Measurements from ENCODE around the gene TAC4. TPM values are rescaled to one million over a fixed set of nuclear protein-coding genes. Genes with fewer than 3 reads are reported as not detected.

Gene TAC4
- total and polyA plus RNA-seq, 2 donors (not counting 1 experiment from before 2014, with no cell fraction given), result not detected

DNA sequence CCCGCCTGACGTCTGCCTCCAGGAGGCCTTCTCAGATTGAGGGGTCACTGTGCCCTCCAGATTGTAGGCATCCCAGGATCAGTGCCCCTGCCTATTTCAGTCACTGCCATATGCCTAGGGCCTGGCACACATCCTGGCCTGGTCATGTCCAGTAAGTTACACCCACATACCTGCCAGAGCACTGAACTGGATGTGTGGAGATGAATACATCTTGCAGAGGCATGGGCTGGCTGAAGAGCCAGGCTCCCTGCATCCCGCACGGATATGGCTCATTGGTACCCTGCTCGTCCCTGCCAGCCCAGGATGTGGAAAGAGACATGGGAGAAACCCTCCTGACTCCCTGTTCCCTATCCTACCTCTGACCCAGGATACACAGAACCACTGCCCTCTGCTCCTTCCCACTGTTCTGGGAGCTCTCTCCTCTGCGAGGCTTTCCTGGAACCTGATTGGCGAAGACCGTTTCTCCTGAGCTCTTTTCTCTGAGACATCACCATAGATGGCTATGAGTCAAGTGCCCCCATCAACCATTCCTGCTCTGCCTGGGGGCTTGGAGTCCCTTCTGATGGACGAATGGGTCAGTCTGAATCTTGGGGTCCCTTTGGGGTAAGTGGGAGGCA lies 40.0 kb upstream of the TAC4 start:
- no peaks in the 10 kb centered on the region for H3K4me1 Mint-ChIP-seq
- Histone ChIP-seq H3K4me3 (ENCODE audit: control extremely low read depth in 1 of 5, extremely low read depth in 1 of 5, insufficient read depth in 1 of 5, low read depth in 2 of 5, low read length in 4 of 5) (no peak overlapping the region), H3K36me3 (replicated peaks in 1 of 2; ENCODE audit: control extremely low read depth in 1 of 2, control insufficient read depth in 1 of 2, extremely low read depth in 1 of 2, insufficient read depth in 2 of 2, low read length in 1 of 2) (no peaks in the 10 kb centered on the region), H3K4me2 (replicated peaks; ENCODE audit: low read depth, low read length, poor library complexity, severe bottlenecking) (no peak overlapping the region), H3K79me2 (ENCODE audit: control insufficient read depth, insufficient read depth, low read length) (no peaks in the 10 kb centered on the region), H3K9me3 (ENCODE audit: control extremely low read depth in 1 of 3, control insufficient read depth in 2 of 3, insufficient read depth in 1 of 3, low read length in 2 of 3) (no peaks in the 10 kb centered on the region), H2AFZ (ENCODE audit: insufficient read depth, low read depth, low read length, poor library complexity, severe bottlenecking) (no peak overlapping the region), H3K27me3 (replicated peaks in 1 of 4; ENCODE audit: control extremely low read depth in 1 of 4, control insufficient read depth in 3 of 4, insufficient read depth in 4 of 4, low read length in 3 of 4) (peaks cover 0 to 38% (median 9%) of the 10 kb centered on the region in 4 experiments), H3K27ac (ENCODE audit: low read length in 2 of 2) (no peak overlapping the region), H3K4me1 (ENCODE audit: control insufficient read depth in 2 of 2, insufficient read depth in 2 of 2, low read length in 2 of 2) (no peaks in the 10 kb centered on the region), H4K20me1 (ENCODE audit: control insufficient read depth, insufficient read depth, low read length, poor library complexity, severe bottlenecking) (no peaks in the 10 kb centered on the region), H3K9ac (ENCODE audit: low read length) (no peak overlapping the region)
- peaks cover 53% of the 10 kb centered on the region for H3K27me3 Mint-ChIP-seq
- TF ChIP-seq, protein P1, sequence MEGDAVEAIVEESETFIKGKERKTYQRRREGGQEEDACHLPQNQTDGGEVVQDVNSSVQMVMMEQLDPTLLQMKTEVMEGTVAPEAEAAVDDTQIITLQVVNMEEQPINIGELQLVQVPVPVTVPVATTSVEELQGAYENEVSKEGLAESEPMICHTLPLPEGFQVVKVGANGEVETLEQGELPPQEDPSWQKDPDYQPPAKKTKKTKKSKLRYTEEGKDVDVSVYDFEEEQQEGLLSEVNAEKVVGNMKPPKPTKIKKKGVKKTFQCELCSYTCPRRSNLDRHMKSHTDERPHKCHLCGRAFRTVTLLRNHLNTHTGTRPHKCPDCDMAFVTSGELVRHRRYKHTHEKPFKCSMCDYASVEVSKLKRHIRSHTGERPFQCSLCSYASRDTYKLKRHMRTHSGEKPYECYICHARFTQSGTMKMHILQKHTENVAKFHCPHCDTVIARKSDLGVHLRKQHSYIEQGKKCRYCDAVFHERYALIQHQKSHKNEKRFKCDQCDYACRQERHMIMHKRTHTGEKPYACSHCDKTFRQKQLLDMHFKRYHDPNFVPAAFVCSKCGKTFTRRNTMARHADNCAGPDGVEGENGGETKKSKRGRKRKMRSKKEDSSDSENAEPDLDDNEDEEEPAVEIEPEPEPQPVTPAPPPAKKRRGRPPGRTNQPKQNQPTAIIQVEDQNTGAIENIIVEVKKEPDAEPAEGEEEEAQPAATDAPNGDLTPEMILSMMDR (IDR thresholded peaks at IDR 0.05), result no peak
- no peak for TF ChIP-seq EZH2 (IDR thresholded peaks at IDR 0.05; ENCODE audit: borderline replicate concordance, insufficient read depth, low read depth, low read length, poor library complexity, severe bottlenecking)
- ChIA-PET CTCF (interaction anchor here (1.0 kb wide), 1 partner anchor 110 kb away, joined by 5 read pairs; no protein-coding TSS in a partner anchor), POLR2A (no interaction called here)
- intact Hi-C loops (cut with micrococcal nuclease), result no loop called here
- WGBS (ENCODE audit: insufficient coverage), result 83% methylated on average over 9 of the region's 9 CpGs
- no peak for ATAC-seq (ENCODE audit: low read depth)
- no peaks in the 10 kb centered on the region for H3K9me3 Mint-ChIP-seq (ENCODE audit: insufficient read depth)
- H3K4me3 Mint-ChIP-seq, result no peak overlapping the region
- no peak for DNase-seq
- no peak overlapping the region for H3K27ac Mint-ChIP-seq

DNA sequence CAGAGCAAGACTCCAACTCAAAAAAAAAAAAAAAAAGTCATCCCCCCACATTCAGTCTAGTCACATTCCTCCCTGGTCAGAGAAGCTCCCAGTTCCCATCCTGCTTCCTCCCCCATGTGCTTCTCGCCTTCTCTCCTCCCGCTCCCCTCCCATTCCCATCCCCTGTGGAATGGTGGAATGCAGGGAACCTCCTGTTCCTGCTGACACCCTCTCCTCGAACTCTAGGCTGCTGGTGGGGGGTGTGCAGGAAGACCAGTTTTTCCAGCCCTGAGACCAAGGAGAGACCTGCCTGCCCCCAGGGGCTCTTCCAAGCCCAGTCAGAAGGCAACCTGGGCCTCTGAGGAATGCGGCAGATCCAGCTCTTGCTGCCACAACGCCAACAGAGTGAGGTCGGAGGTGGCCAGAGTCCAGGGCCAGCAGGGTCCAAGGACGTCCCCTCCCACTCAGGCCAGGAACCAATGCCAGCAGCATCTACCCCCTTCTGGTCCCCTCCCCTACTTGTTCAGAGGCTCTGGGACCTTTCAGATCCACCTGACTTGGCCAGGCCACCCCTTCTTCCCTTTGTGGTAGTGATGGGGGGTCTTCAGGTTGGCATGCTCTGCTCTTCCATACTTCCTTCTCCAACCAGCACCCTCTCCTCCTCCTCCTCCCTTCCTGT lies 39.3 kb upstream of the TAC4 start:
- CTCF ChIA-PET, result interaction anchor here (0.6 to 1.0 kb wide), 2 partner anchors 77 to 110 kb away, joined by 3 to 5 read pairs; no protein-coding TSS in a partner anchor
- POLR2A ChIA-PET, result no interaction called here
- H3K9me3 Mint-ChIP-seq (ENCODE audit: insufficient read depth), result no peaks in the 10 kb centered on the region
- Histone ChIP-seq H3K4me2 (replicated peaks; ENCODE audit: low read depth, low read length, poor library complexity, severe bottlenecking) (no peak overlapping the region), H3K9ac (ENCODE audit: low read length) (no peak overlapping the region), H3K9me3 (ENCODE audit: control extremely low read depth in 1 of 3, control insufficient read depth in 2 of 3, insufficient read depth in 1 of 3, low read length in 2 of 3) (no peaks in the 10 kb centered on the region), H2AFZ (ENCODE audit: insufficient read depth, low read depth, low read length, poor library complexity, severe bottlenecking) (no peak overlapping the region), H3K4me3 (ENCODE audit: control extremely low read depth in 1 of 5, extremely low read depth in 1 of 5, insufficient read depth in 1 of 5, low read depth in 2 of 5, low read length in 4 of 5) (no peak overlapping the region), H3K27me3 (replicated peaks in 1 of 4; ENCODE audit: control extremely low read depth in 1 of 4, control insufficient read depth in 3 of 4, insufficient read depth in 4 of 4, low read length in 3 of 4) (peaks cover 0 to 38% (median 8%) of the 10 kb centered on the region in 4 experiments), H3K79me2 (ENCODE audit: control insufficient read depth, insufficient read depth, low read length) (no peaks in the 10 kb centered on the region), H3K36me3 (replicated peaks in 1 of 2; ENCODE audit: control extremely low read depth in 1 of 2, control insufficient read depth in 1 of 2, extremely low read depth in 1 of 2, insufficient read depth in 2 of 2, low read length in 1 of 2) (no peaks in the 10 kb centered on the region), H3K27ac (ENCODE audit: low read length in 2 of 2) (no peak overlapping the region), H4K20me1 (ENCODE audit: control insufficient read depth, insufficient read depth, low read length, poor library complexity, severe bottlenecking) (no peaks in the 10 kb centered on the region), H3K4me1 (ENCODE audit: control insufficient read depth in 2 of 2, insufficient read depth in 2 of 2, low read length in 2 of 2) (no peaks in the 10 kb centered on the region)
- intact Hi-C loops (cut with micrococcal nuclease), result no loop called here
- DNase-seq (no peak), ATAC-seq (ENCODE audit: low read depth) (no peak)
- no peak overlapping the region for H3K4me3 Mint-ChIP-seq
- 72% methylated on average over 5 of the region's 7 CpGs for WGBS (ENCODE audit: insufficient coverage)
- H3K4me1 Mint-ChIP-seq, result no peaks in the 10 kb centered on the region
- no peak for TF ChIP-seq EZH2 (IDR thresholded peaks at IDR 0.05; ENCODE audit: borderline replicate concordance, insufficient read depth, low read depth, low read length, poor library complexity, severe bottlenecking)
- TF ChIP-seq, protein P1 (IDR thresholded peaks at IDR 0.05), result no peak
- H3K27me3 Mint-ChIP-seq, result peaks cover 53% of the 10 kb centered on the region
- no peak overlapping the region for H3K27ac Mint-ChIP-seq

Measured in B cell (primary cell).